ENCODE measurements around the gene HUNK. TPM values are rescaled to one million over a fixed set of nuclear protein-coding genes. Genes with fewer than 3 reads are reported as not detected.

Gene HUNK
- total and polyA plus RNA-seq, 12 donors, result 0.13 to 1.4 (median 0.54) TPM

GRCh38 chr21:31961704-31962103, 88.9 kb downstream of the HUNK start:
- WGBS, 4 donors, result 87 to 100% (median 94%) methylated on average over 1 of the region's 1 CpG
- Histone ChIP-seq H3K27me3 (no peaks in the 10 kb centered on the region), H3K27ac (no peak overlapping the region), H3K36me3 (replicated peaks in 1 of 2) (no peaks in the 10 kb centered on the region), H3K4me3 (no peak overlapping the region), H3K4me1 (replicated peaks in 1 of 2) (no peaks in the 10 kb centered on the region), H3K9me3 (replicated peaks in 1 of 3) (no peaks in the 10 kb centered on the region)
- DNase-seq, result no peak
- intact Hi-C loops (cut with DNase I), result no loop called here
- TF ChIP-seq POLR2A (IDR thresholded peaks at IDR 0.05) (no peak), CTCF (IDR thresholded peaks at IDR 0.05) (no peak)

- H3K4me1 ChIP-seq (replicated peaks in 1 of 2), result no peaks in the 10 kb centered on the region
- no peaks in the 10 kb centered on the region for H3K27me3 ChIP-seq
- peak in 1 of 7 donors; percentile 5 for DNase-seq
- no peaks in the 10 kb centered on the region for H3K36me3 ChIP-seq (replicated peaks in 1 of 2)
- intact Hi-C loops (cut with DNase I), result no loop called here
- H3K4me3 ChIP-seq, result no peak overlapping the region
- H3K27ac ChIP-seq, result no peak overlapping the region
- TF ChIP-seq CTCF (IDR thresholded peaks at IDR 0.05), result no peak
- TF ChIP-seq POLR2A (IDR thresholded peaks at IDR 0.05), result no peak
- WGBS, 4 donors, result 80 to 94% (median 89%) methylated on average over 6 of the region's 6 CpGs
- no peaks in the 10 kb centered on the region for H3K9me3 ChIP-seq (replicated peaks in 1 of 3)
These were observed 91.9 kb downstream of the HUNK start for GRCh38 chr21:31964692-31965091.

GRCh38 chr21:31967334-31967733, 94.5 kb downstream of the HUNK start:
- Histone ChIP-seq H3K4me1 (replicated peaks in 1 of 2) (no peaks in the 10 kb centered on the region), H3K27me3 (no peaks in the 10 kb centered on the region), H3K36me3 (replicated peaks in 1 of 2) (no peaks in the 10 kb centered on the region), H3K9me3 (replicated peaks in 1 of 3) (no peaks in the 10 kb centered on the region), H3K4me3 (no peak overlapping the region), H3K27ac (no peak overlapping the region)
- intact Hi-C loops (cut with DNase I), result no loop called here
- 71 to 90% (median 86%) methylated on average over 7 of the region's 7 CpGs for WGBS, 4 donors
- DNase-seq, result no peak
- no peak for TF ChIP-seq POLR2A (IDR thresholded peaks at IDR 0.05)
- no peak for TF ChIP-seq CTCF (IDR thresholded peaks at IDR 0.05)

GRCh38 chr21:31972622-31973021, 99.8 kb downstream of the HUNK start:
- no peaks in the 10 kb centered on the region for H3K27me3 ChIP-seq
- no peaks in the 10 kb centered on the region for H3K36me3 ChIP-seq (replicated peaks in 1 of 2)
- no peak for DNase-seq
- WGBS, 4 donors, result 91 to 97% (median 93%) methylated on average over 7 of the region's 7 CpGs
- intact Hi-C loops (cut with DNase I), result no loop called here
- H3K9me3 ChIP-seq (replicated peaks in 1 of 3), result no peaks in the 10 kb centered on the region
- H3K4me1 ChIP-seq (replicated peaks in 1 of 2), result no peaks in the 10 kb centered on the region
- no peak for TF ChIP-seq POLR2A (IDR thresholded peaks at IDR 0.05)
- no peak for TF ChIP-seq CTCF (IDR thresholded peaks at IDR 0.05)
- no peak overlapping the region for H3K27ac ChIP-seq
- no peak overlapping the region for H3K4me3 ChIP-seq

Data from adrenal gland (tissue), 12 donors.